ENCODE results near the gene DDOST.

DNA sequence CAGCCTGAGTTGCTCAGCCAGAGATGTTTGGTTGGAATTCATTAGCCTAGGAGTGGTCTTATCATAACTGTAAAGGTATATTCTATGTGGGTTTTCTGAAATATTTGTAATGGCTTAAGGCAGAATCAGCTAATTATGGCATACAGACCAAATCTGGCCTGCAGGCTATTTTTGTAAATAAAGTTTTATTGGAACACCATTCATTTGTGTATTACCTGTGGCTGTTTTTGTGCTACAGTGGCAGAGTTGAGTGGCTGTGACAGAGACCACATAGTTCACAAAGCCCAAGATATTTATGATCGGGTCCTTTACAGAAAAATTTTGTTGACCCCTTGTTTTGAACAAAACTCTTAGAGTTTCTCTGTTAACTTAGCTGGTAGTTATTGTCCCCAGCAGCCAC is 7.4 kb upstream of the DDOST start:
- TF ChIP-seq POLR2A (IDR thresholded peaks at IDR 0.05; ENCODE audit: low read depth) (no peak), POLR2AphosphoS5 (IDR thresholded peaks at IDR 0.05) (no peak)
- TF ChIP-seq, protein P1, sequence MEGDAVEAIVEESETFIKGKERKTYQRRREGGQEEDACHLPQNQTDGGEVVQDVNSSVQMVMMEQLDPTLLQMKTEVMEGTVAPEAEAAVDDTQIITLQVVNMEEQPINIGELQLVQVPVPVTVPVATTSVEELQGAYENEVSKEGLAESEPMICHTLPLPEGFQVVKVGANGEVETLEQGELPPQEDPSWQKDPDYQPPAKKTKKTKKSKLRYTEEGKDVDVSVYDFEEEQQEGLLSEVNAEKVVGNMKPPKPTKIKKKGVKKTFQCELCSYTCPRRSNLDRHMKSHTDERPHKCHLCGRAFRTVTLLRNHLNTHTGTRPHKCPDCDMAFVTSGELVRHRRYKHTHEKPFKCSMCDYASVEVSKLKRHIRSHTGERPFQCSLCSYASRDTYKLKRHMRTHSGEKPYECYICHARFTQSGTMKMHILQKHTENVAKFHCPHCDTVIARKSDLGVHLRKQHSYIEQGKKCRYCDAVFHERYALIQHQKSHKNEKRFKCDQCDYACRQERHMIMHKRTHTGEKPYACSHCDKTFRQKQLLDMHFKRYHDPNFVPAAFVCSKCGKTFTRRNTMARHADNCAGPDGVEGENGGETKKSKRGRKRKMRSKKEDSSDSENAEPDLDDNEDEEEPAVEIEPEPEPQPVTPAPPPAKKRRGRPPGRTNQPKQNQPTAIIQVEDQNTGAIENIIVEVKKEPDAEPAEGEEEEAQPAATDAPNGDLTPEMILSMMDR (IDR thresholded peaks at IDR 0.05), result no peak
